Breast epithelium (tissue), 4 donors: ENCODE results near the gene ARV1. TPM values are rescaled to one million over a fixed set of nuclear protein-coding genes. Genes with fewer than 3 reads are reported as not detected.

Experiments
- DNase-seq, 2 donors: peaks; one replicate each; pipeline ENCODE4 v3.0.0-alpha.2; 2019; ENCODE audit warnings: low spot score in 2 of 2
- H3K27ac ChIP-seq, 2 donors: fragments of 200-600 bp; sonication (generic) in 1 of 2; one replicate each; pipeline ENCODE4 v1.5.1; 2016 to 2019; ENCODE audit warnings: mild to moderate bottlenecking in 1 of 2
- H3K27me3 ChIP-seq, 2 donors: fragments of 200-600 bp; sonication (generic) in 1 of 2; one replicate each; pipeline versions ENCODE4 v1.5.1 to v1.6.0; 2017 to 2019; ENCODE audit warnings: control low read depth in 1 of 2, mild to moderate bottlenecking in 1 of 2
- H3K36me3 ChIP-seq: fragments of 200-600 bp; one replicate; pipeline ENCODE4 v1.5.1; 2019
- H3K4me1 ChIP-seq, 2 donors: fragments of 200-600 bp; sonication (generic); one replicate each; pipeline ENCODE4 v1.5.1; 2016 to 2019; ENCODE audit warnings: control low read depth in 1 of 2
- H3K4me3 ChIP-seq, 3 donors: fragments of 200-600 bp; sonication (generic); 1 replicate in 2 of 3; 2 replicates in 1 of 3; pipeline ENCODE4 v1.5.1; 2016 to 2019; ENCODE audit warnings: mild to moderate bottlenecking in 3 of 3, moderate library complexity in 2 of 3
- H3K9me3 ChIP-seq, 2 donors: fragments of 200-600 bp; sonication (generic) in 1 of 2; one replicate each; pipeline ENCODE4 v1.5.1; 2016 to 2019; ENCODE audit warnings: control low read depth in 1 of 2
- POLR2A ChIP-seq: fragments of 450-650 bp; IDR thresholded peaks from one replicate; pipeline ENCODE4 v1.6.1; 2016; ENCODE audit warnings: antibody characterized with exemption, mild to moderate bottlenecking, moderate library complexity
- POLR2AphosphoS5 ChIP-seq, 3 donors: sonication (generic); formaldehyde crosslinking; IDR thresholded peaks; one replicate each; pipeline ENCODE4 v1.6.1; 2017; ENCODE audit warnings: antibody characterized with exemption in 3 of 3
- intact Hi-C: fragments of 100-400 bp; cut with DNase I; formaldehyde crosslinking; loops from one replicate; pipeline ENCODE4 v1.15.1; 2023; ENCODE audit warnings: low total_unique reads
- total RNA-seq, 3 donors: library from RNA; depleted of rRNA; stranded (reverse); fragments of >200 nt; gene quantifications; one replicate each; pipeline ENCODE4 v1.1.0, GENCODE V29; 2016
- TF ChIP-seq, protein P1 (sequence below), 3 donors: fragments of 450-650 bp; IDR thresholded peaks; one replicate each; pipeline ENCODE4 v1.5.1; 2016 to 2017; ENCODE audit warnings: antibody characterized with exemption in 3 of 3, mild to moderate bottlenecking in 3 of 3, moderate library complexity in 3 of 3

Gene ARV1
- total RNA-seq, 3 donors from 2014 or later, result 20.8 to 23.0 (median 21.0) TPM

DNA sequence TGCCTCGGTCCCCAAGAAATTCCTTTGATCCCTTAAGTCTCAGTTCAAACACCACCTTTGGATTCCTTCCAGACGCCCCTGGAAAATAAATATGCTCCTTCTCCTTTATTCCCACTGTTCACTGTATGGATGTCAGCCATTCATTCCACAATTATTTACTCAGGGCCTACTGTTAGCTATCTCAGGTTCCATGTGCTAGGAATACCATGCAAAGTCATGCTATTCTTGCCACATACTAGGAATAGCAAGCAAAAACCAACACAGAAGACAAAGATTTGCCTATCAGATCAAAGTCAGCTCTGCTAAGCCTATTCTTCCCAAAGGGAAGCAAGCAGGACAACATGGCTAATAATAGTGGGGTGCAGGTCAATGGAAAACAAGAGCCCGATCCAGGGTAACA, 30.0 kb upstream of the ARV1 start:
- no peak for DNase-seq
- TF ChIP-seq, protein P1, sequence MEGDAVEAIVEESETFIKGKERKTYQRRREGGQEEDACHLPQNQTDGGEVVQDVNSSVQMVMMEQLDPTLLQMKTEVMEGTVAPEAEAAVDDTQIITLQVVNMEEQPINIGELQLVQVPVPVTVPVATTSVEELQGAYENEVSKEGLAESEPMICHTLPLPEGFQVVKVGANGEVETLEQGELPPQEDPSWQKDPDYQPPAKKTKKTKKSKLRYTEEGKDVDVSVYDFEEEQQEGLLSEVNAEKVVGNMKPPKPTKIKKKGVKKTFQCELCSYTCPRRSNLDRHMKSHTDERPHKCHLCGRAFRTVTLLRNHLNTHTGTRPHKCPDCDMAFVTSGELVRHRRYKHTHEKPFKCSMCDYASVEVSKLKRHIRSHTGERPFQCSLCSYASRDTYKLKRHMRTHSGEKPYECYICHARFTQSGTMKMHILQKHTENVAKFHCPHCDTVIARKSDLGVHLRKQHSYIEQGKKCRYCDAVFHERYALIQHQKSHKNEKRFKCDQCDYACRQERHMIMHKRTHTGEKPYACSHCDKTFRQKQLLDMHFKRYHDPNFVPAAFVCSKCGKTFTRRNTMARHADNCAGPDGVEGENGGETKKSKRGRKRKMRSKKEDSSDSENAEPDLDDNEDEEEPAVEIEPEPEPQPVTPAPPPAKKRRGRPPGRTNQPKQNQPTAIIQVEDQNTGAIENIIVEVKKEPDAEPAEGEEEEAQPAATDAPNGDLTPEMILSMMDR (IDR thresholded peaks at IDR 0.05), result no peak
- TF ChIP-seq POLR2A, result no peak
- no peak for TF ChIP-seq POLR2AphosphoS5 (IDR thresholded peaks at IDR 0.05)
- intact Hi-C loops, result no loop called here

DNA sequence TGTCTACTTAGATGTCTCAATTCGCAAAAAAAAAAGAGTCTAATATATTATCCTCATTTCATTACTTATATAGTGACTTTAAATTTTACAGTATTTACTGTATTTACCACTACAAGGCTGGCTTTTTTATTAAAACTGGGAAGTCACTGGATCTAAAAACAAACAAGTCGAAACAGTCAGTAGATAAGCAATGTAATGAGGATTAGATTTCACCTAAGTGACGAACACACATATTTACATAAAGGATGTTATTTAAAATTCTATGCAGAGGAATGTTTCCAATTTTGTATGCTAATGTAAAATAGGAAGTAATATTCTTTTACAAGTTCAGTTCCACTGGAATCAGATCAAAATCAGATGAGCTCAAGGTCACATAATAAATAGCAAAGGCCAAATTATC, 28.5 kb upstream of the ARV1 start:
- Histone ChIP-seq H3K9me3 (no peaks in the 10 kb centered on the region), H3K27me3 (no peaks in the 10 kb centered on the region), H3K4me3 (no peak overlapping the region), H3K36me3 (no peaks in the 10 kb centered on the region), H3K4me1 (no peaks in the 10 kb centered on the region), H3K27ac (no peak overlapping the region)
- intact Hi-C loops, result no loop called here
- TF ChIP-seq, protein P1 (IDR thresholded peaks at IDR 0.05), result no peak
- TF ChIP-seq POLR2A (no peak), POLR2AphosphoS5 (IDR thresholded peaks at IDR 0.05) (no peak)
- DNase-seq, result no peak

More for the DNA sequence above, 30.0 kb upstream of the ARV1 start:
- Histone ChIP-seq H3K9me3 (no peaks in the 10 kb centered on the region), H3K27me3 (no peaks in the 10 kb centered on the region), H3K4me3 (no peak overlapping the region), H3K4me1 (no peaks in the 10 kb centered on the region), H3K36me3 (no peaks in the 10 kb centered on the region), H3K27ac (no peak overlapping the region)

DNA sequence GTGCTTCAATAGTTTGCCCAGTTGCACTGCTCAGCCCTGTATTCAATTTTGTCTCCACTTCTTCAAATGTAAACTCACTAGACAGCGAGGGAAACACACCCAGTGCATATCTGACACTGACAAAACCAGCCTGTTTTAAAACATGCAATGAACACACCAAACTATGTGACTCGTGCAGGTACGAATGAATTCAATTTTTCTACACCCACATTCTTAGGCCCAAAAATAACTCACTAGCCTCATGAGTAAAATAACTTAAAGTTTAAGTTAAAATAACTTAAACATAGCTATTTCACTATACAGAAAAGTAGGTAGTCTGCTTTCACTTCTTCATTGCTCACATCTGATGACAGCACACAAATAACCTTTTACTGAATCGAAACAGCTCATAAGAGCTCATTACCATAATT, 21.3 kb upstream of the ARV1 start:
- Histone ChIP-seq H3K27me3 (no peaks in the 10 kb centered on the region), H3K36me3 (no peaks in the 10 kb centered on the region), H3K9me3 (no peaks in the 10 kb centered on the region), H3K4me1 (no peaks in the 10 kb centered on the region), H3K27ac (no peak overlapping the region), H3K4me3 (no peak overlapping the region)
- intact Hi-C loops, result no loop called here
- no peak for DNase-seq
- TF ChIP-seq, protein P1 (IDR thresholded peaks at IDR 0.05), result no peak
- TF ChIP-seq POLR2A (no peak), POLR2AphosphoS5 (IDR thresholded peaks at IDR 0.05) (no peak)

DNA sequence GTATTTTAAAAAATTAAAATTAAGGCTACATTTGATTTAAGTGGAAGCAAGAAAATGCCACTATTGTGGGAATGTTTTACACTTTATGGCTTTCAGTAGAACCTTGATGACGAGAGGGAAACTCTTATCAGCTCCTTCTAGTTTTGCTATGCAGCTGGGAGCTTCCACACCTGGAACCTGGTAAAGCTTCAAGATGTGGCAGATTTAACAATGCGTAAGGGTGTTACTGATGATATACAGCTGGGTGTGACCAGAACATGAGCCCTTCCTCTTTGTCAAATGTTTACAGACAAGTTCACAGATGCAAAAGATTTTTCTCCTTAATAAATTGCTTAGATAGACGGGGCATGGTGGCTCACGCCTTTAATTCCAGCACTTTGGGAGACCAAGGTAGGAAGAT, 20.5 kb upstream of the ARV1 start:
- H3K4me1 ChIP-seq, result no peaks in the 10 kb centered on the region
- H3K27ac ChIP-seq, result no peak overlapping the region
- intact Hi-C loops, result no loop called here
- DNase-seq, result no peak
- H3K36me3 ChIP-seq, result no peaks in the 10 kb centered on the region
- no peak for TF ChIP-seq POLR2AphosphoS5 (IDR thresholded peaks at IDR 0.05)
- TF ChIP-seq, protein P1 (IDR thresholded peaks at IDR 0.05), result no peak
- H3K9me3 ChIP-seq, result no peaks in the 10 kb centered on the region
- no peak overlapping the region for H3K4me3 ChIP-seq
- H3K27me3 ChIP-seq, result no peaks in the 10 kb centered on the region

DNA sequence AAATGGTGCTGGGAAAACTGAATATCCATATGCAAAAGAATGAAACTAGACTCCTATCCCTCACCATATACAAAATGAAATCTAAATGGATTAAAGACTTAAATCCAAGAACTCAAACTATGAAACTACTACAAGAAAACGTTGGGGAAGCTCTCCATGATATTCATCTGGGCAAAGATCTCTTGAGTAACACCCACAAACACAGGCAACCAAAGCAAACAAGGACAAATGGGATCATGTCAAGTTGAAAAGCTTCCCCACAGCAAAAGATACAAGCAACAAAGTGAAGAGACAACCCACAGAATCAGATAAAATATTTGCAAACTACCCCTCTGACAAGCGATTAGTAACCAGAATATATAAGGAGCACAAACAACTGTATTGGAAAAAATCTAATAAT, 14.0 kb upstream of the ARV1 start:
- intact Hi-C loops, result no loop called here
- H3K27me3 ChIP-seq, result no peaks in the 10 kb centered on the region
- no peak for DNase-seq
- H3K36me3 ChIP-seq, result no peaks in the 10 kb centered on the region
- no peaks in the 10 kb centered on the region for H3K4me1 ChIP-seq
- no peaks in the 10 kb centered on the region for H3K9me3 ChIP-seq
- H3K27ac ChIP-seq, result no peak overlapping the region
- no peak overlapping the region for H3K4me3 ChIP-seq
- TF ChIP-seq, protein P1 (IDR thresholded peaks at IDR 0.05), result no peak
- no peak for TF ChIP-seq POLR2AphosphoS5 (IDR thresholded peaks at IDR 0.05)
- TF ChIP-seq POLR2A, result no peak
